OCI-LY7 (cell line): ENCODE data around the gene SUPT3H. TPM values are rescaled to one million over a fixed set of nuclear protein-coding genes. Genes with fewer than 3 reads are reported as not detected.

Experiments
- BruUV-seq: library from RNA; stranded (reverse); fragments of 400-500 nt; replicated peaks from 2 replicates; lab custom pipeline; 2021; lab: Mats Ljungman, UMichigan
- CTCF ChIA-PET: fragments of 300-600 bp; sonication (Branson Sonifier 250); formaldehyde crosslinking; loops from one replicate; lab custom pipeline; 2022; ENCODE audit warnings: antibody characterized with exemption; ENCODE audit not compliant: unreplicated experiment; lab: Charles Lee
- POLR2A ChIA-PET: fragments of 300-600 bp; sonication (Branson Sonifier 250); formaldehyde crosslinking; loops from one replicate; lab custom pipeline; 2022; ENCODE audit warnings: antibody characterized with exemption; lab: Charles Lee
- DNase-seq: peaks from one replicate; pipeline ENCODE4 v3.0.0-alpha.2; 2015; ENCODE audit warnings: low spot score
- H2AFZ ChIP-seq: fragments of 200-600 bp; sonication (generic), shearing (Covaris generic); 2 replicates; pipeline ENCODE4 v1.6.1; 2014; ENCODE audit warnings: mild to moderate bottlenecking, antibody characterized with exemption, low read length, moderate library complexity
- H3K27ac ChIP-seq: fragments of 200-600 bp; sonication (generic); 2 replicates; pipeline ENCODE4 v1.5.1; 2014; ENCODE audit warnings: mixed run types, low read depth, mild to moderate bottlenecking, moderate library complexity, low read length, inconsistent platforms; ENCODE audit not compliant: poor library complexity, severe bottlenecking
- H3K36me3 ChIP-seq: fragments of 200-600 bp; sonication (generic); 2 replicates; pipeline ENCODE4 v1.6.1; 2014; ENCODE audit warnings: mild to moderate bottlenecking, antibody characterized with exemption, low read length, moderate library complexity, mixed read lengths; ENCODE audit not compliant: insufficient read depth
- H3K4me1 ChIP-seq: fragments of 200-600 bp; sonication (generic); 2 replicates; pipeline ENCODE4 v1.5.1; 2014; ENCODE audit warnings: mild to moderate bottlenecking, low read length; ENCODE audit not compliant: insufficient read depth, poor library complexity, severe bottlenecking
- H3K4me2 ChIP-seq: fragments of 200-600 bp; sonication (generic); 2 replicates; pipeline ENCODE4 v1.6.1; 2014; ENCODE audit warnings: mild to moderate bottlenecking, low read length
- H3K4me3 ChIP-seq: fragments of 200-600 bp; sonication (generic); 2 replicates; pipeline ENCODE4 v1.5.1; 2014; ENCODE audit warnings: mild to moderate bottlenecking, low read depth, low read length; ENCODE audit not compliant: poor library complexity, severe bottlenecking
- H3K79me2 ChIP-seq: fragments of 200-600 bp; sonication (generic); 2 replicates; pipeline ENCODE4 v1.6.1; 2016; ENCODE audit warnings: low read depth, mild to moderate bottlenecking, low read length, moderate library complexity, mixed read lengths; ENCODE audit not compliant: insufficient read depth
- H3K9me2 ChIP-seq: fragments of 200-600 bp; sonication (generic); 2 replicates; pipeline ENCODE4 v1.6.1; 2016; ENCODE audit warnings: mild to moderate bottlenecking, low read length, mixed read lengths; ENCODE audit not compliant: insufficient read depth
- H3K9me3 ChIP-seq: fragments of 200-600 bp; sonication (generic); 2 replicates; pipeline ENCODE4 v1.6.1; 2014; ENCODE audit warnings: mild to moderate bottlenecking, mixed run types, low read length, mixed read lengths
- H4K20me1 ChIP-seq: fragments of 200-600 bp; sonication (generic); 2 replicates; pipeline ENCODE4 v1.6.1; 2014; ENCODE audit warnings: mild to moderate bottlenecking, antibody characterized with exemption, low read length, moderate library complexity, mixed read lengths; ENCODE audit not compliant: insufficient read depth
- CTCF ChIP-seq: fragments of 200-600 bp; sonication (generic); conservative IDR thresholded peaks from 2 replicates; pipeline ENCODE4 v1.5.1; 2014; ENCODE audit warnings: mild to moderate bottlenecking, antibody characterized with exemption, low read length, moderate library complexity, mixed read lengths
- EZH2phosphoT487 ChIP-seq: fragments of 200-600 bp; sonication (generic); IDR thresholded peaks from 2 replicates; pipeline ENCODE4 v1.6.1; 2018; ENCODE audit warnings: low read depth, borderline replicate concordance, mild to moderate bottlenecking, mixed run types, antibody characterized with exemption, low read length, moderate library complexity, mixed read lengths
- intact Hi-C: fragments of 100-400 bp; cut with micrococcal nuclease; formaldehyde crosslinking; loops from one replicate; pipeline ENCODE4 v1.10.0; 2022; ENCODE audit not compliant: unreplicated experiment
- total RNA-seq, 2 experiments: library from RNA; depleted of rRNA in 1 of 2; stranded (reverse); fragments of >200 nt in 1 of 2; shearing (Covaris generic) in 1 of 2; gene quantifications; 2 replicates each; pipeline ENCODE4 v1.2.3, GENCODE V29; 2014 to 2022

Gene SUPT3H
- total RNA-seq, 2 experiments from 2014 or later = 1.1 to 7.1 TPM

GRCh38 chr6:45175272-45175671 is 202.5 kb downstream of the SUPT3H start:
- Histone ChIP-seq H3K9me3 (no peaks in the 10 kb centered on the region), H3K27ac (no peak overlapping the region), H3K9me2 (no peaks in the 10 kb centered on the region), H2AFZ (no peak overlapping the region), H3K4me1 (no peaks in the 10 kb centered on the region), H3K36me3 (no peaks in the 10 kb centered on the region), H3K79me2 (no peaks in the 10 kb centered on the region), H4K20me1 (no peaks in the 10 kb centered on the region), H3K4me2 (no peak overlapping the region), H3K4me3 (no peak overlapping the region)
- ChIA-PET CTCF (no interaction called here), POLR2A (interaction anchor here (0.6 kb wide), 1 partner anchor 242 kb away, joined by 3 read pairs; no protein-coding TSS in a partner anchor)
- intact Hi-C loops = no loop called here
- TF ChIP-seq CTCF (no peak), EZH2phosphoT487 (no peak)
- no peak for DNase-seq
- no TSS peak for BruUV-seq

- DNase-seq = no peak
- H3K27ac ChIP-seq = no peak overlapping the region
These were observed 203.7 kb downstream of the SUPT3H start for GRCh38 chr6:45174045-45174444.

More at GRCh38 chr6:45174045-45174444, 203.7 kb downstream of the SUPT3H start:
- intact Hi-C loops = no loop called here
- no peak for TF ChIP-seq EZH2phosphoT487
- no peak for TF ChIP-seq CTCF
- H3K4me3 ChIP-seq = no peak overlapping the region
- H3K9me3 ChIP-seq = no peaks in the 10 kb centered on the region
- ChIA-PET POLR2A (no interaction called here), CTCF (no interaction called here)
- H3K79me2 ChIP-seq = no peaks in the 10 kb centered on the region
- no peaks in the 10 kb centered on the region for H3K4me1 ChIP-seq
- H4K20me1 ChIP-seq = no peaks in the 10 kb centered on the region
- no peak overlapping the region for H3K4me2 ChIP-seq
- no peaks in the 10 kb centered on the region for H3K36me3 ChIP-seq
- BruUV-seq = no TSS peak
- no peaks in the 10 kb centered on the region for H3K9me2 ChIP-seq
- H2AFZ ChIP-seq = no peak overlapping the region
